Thoracic aorta (tissue), 2 donors: ENCODE results near the gene DCHS1. TPM values are rescaled to one million over a fixed set of nuclear protein-coding genes. Genes with fewer than 3 reads are reported as not detected.
A peak's percentile ranks its signal among the peaks of the same experiment; 100 is the strongest.

Source experiments
- ATAC-seq: fragments of 150-250 bp; one replicate; pipeline ENCODE4 v1.8.0; 2017; ENCODE audit warnings: low read depth; ENCODE audit not compliant: insufficient number of reproducible peaks, low FRiP score
- DNase-seq: peaks from one replicate; pipeline ENCODE4 v3.0.0-alpha.2; 2020; ENCODE audit warnings: low spot score
- H3K27ac ChIP-seq, 2 donors: fragments of 200-600 bp; sonication (generic); 1 replicate in 1 of 2; 2 replicates in 1 of 2; pipeline ENCODE4 v1.5.1; 2016; ENCODE audit warnings: mild to moderate bottlenecking in 2 of 2, moderate library complexity in 2 of 2
- H3K27me3 ChIP-seq: fragments of 200-600 bp; sonication (generic); replicated peaks from 2 replicates; pipeline ENCODE4 v1.6.0; 2016; ENCODE audit warnings: mild to moderate bottlenecking; ENCODE audit not compliant: insufficient read depth
- H3K36me3 ChIP-seq: fragments of 200-600 bp; sonication (generic); one replicate; pipeline ENCODE4 v1.5.1; 2016
- H3K4me1 ChIP-seq, 2 donors: fragments of 200-600 bp; sonication (generic); 1 replicate in 1 of 2; 2 replicates in 1 of 2; pipeline versions ENCODE4 v1.5.1 to v1.6.0; 2016; ENCODE audit warnings: low read depth in 2 of 2, mild to moderate bottlenecking in 1 of 2; ENCODE audit not compliant: control insufficient read depth in 1 of 2
- H3K4me3 ChIP-seq: fragments of 200-600 bp; sonication (generic); 2 replicates; pipeline ENCODE4 v1.5.1; 2016; ENCODE audit warnings: mild to moderate bottlenecking
- H3K9me3 ChIP-seq: fragments of 200-600 bp; sonication (generic); 2 replicates; pipeline ENCODE4 v1.5.1; 2016
- total RNA-seq, 2 donors: library from RNA; depleted of rRNA; stranded (reverse); fragments of >200 nt; gene quantifications; one replicate each; pipeline versions ENCODE4 v1.1.0 to v1.2.3, GENCODE V29; 2016
- TF ChIP-seq, protein P1 (sequence below): fragments of 200-600 bp; sonication (generic); IDR thresholded peaks from one replicate; pipeline ENCODE4 v1.5.1; 2019; ENCODE audit warnings: antibody characterized with exemption

The DCHS1 gene
- total RNA-seq, 2 donors from 2014 or later = 62.3 to 73.5 TPM

DNA sequence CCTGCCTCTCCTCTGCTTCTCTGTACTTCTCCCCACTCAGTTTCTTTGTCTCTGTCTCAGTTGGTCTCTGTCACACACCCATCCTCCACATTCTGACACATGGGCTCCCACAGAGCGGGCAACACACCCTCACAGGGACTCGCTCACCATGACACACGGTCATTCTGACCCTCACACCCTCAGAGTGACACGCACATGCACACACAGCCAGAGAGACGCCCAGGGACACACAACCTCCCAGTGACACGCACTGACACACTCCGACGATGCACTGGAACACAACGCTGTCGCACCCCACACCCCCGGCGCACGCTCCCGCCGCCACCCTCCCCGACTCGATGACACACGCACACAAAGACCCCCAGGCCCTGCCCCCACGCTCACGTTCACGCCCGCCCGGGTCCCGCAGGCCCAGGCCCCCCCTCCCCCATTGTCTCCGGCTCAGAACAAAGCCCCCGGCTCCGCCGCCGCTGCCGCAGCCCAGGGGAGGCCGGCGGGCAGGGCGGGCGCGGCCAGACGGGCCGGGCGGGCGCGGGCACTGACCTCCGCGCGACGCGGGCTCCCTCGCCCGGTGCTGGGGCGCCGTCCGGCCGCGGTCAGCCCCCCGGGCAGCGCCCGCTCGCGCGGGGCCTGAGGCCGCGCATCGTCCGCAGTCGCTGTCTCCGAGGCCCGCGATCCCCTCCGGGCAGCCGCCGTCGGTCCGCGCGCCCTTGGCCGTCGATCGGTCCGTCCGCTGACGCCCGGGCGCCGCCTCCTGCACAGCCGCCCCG is 404 bp downstream of the DCHS1 start:
- Histone ChIP-seq H3K27me3 (no peaks in the 10 kb centered on the region), H3K4me3 (peak overlapping the region; percentile 83), H3K9me3 (no peaks in the 10 kb centered on the region), H3K36me3 (no peaks in the 10 kb centered on the region), H3K4me1 (peaks cover 9 to 39% of the 10 kb centered on the region in 2 donors), H3K27ac (peak overlapping the region; percentile 76 to 87)
- DNase-seq (peak; percentile 56), ATAC-seq (peak; percentile 10)
- TF ChIP-seq, protein P1, sequence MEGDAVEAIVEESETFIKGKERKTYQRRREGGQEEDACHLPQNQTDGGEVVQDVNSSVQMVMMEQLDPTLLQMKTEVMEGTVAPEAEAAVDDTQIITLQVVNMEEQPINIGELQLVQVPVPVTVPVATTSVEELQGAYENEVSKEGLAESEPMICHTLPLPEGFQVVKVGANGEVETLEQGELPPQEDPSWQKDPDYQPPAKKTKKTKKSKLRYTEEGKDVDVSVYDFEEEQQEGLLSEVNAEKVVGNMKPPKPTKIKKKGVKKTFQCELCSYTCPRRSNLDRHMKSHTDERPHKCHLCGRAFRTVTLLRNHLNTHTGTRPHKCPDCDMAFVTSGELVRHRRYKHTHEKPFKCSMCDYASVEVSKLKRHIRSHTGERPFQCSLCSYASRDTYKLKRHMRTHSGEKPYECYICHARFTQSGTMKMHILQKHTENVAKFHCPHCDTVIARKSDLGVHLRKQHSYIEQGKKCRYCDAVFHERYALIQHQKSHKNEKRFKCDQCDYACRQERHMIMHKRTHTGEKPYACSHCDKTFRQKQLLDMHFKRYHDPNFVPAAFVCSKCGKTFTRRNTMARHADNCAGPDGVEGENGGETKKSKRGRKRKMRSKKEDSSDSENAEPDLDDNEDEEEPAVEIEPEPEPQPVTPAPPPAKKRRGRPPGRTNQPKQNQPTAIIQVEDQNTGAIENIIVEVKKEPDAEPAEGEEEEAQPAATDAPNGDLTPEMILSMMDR = no peak

- DNase-seq (no peak), ATAC-seq (no peak)
- Histone ChIP-seq H3K4me3 (peak overlapping the region; percentile 83), H3K36me3 (no peaks in the 10 kb centered on the region), H3K9me3 (no peaks in the 10 kb centered on the region), H3K27me3 (no peaks in the 10 kb centered on the region), H3K27ac (peak overlapping the region; percentile 76 to 87), H3K4me1 (peaks cover 9 to 40% of the 10 kb centered on the region in 2 donors)
- TF ChIP-seq, protein P1 = no peak
Measured at GRCh38 chr11:6654281-6655019, 1.2 kb downstream of the DCHS1 start.

GRCh38 chr11:6653656-6654055 is 2.0 kb downstream of the DCHS1 start:
- TF ChIP-seq, protein P1 = no peak
- Histone ChIP-seq H3K4me1 (peaks cover 9 to 48% of the 10 kb centered on the region in 2 donors), H3K27me3 (no peaks in the 10 kb centered on the region), H3K36me3 (no peaks in the 10 kb centered on the region), H3K27ac (peak overlapping the region in 1 of 2 donors; percentile 21), H3K4me3 (no peak overlapping the region), H3K9me3 (no peaks in the 10 kb centered on the region)
- DNase-seq (no peak), ATAC-seq (no peak)

DNA sequence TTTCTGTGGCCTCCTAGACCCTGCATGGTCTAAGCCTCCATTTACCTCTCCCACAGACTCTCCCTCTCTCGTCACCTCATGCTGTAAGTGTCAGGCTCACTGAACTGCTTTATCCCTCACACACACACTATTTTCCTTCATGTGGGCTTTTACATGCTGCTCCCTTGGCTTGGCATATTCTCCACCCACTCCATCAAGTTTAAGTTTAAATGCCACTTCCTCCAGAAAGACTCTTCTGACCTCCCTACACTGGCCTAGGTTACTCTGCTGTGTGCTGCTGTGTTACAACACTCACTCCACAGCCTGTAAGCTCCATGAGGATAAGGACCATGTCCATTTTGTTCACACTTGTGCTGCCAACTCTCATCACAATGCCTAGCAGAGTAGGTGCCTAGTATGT is 2.5 kb downstream of the DCHS1 start:
- DNase-seq (no peak), ATAC-seq (no peak)
- Histone ChIP-seq H3K4me1 (peaks cover 13 to 53% of the 10 kb centered on the region in 2 donors), H3K36me3 (no peaks in the 10 kb centered on the region), H3K27ac (peak overlapping the region in 1 of 2 donors; percentile 21), H3K9me3 (no peaks in the 10 kb centered on the region), H3K4me3 (no peak overlapping the region), H3K27me3 (no peaks in the 10 kb centered on the region)
- TF ChIP-seq, protein P1 = no peak

- Histone ChIP-seq H3K4me3 (no peak overlapping the region), H3K27ac (no peak overlapping the region), H3K4me1 (peaks cover 23 to 56% of the 10 kb centered on the region in 2 donors), H3K36me3 (no peaks in the 10 kb centered on the region), H3K9me3 (no peaks in the 10 kb centered on the region), H3K27me3 (no peaks in the 10 kb centered on the region)
- ATAC-seq (no peak), DNase-seq (no peak)
- TF ChIP-seq, protein P1 = no peak
Measured at GRCh38 chr11:6652182-6652581, 3.4 kb downstream of the DCHS1 start.
